Coronary artery (tissue), 2 donors: ENCODE results near the gene STK32C.
"Not testable (repeated sequence)": the region's sequence is repeated elsewhere in the genome, so short reads cannot be mapped to it uniquely, and the experiment has no call there.

Source experiments
- DNase-seq: peaks from one replicate; pipeline ENCODE4 v3.0.0-alpha.2; 2017; ENCODE audit warnings: low spot score
- H3K27ac ChIP-seq, 2 donors: fragments of 200-600 bp; sonication (generic); one replicate each; pipeline ENCODE4 v1.5.1; 2016 to 2019
- H3K4me3 ChIP-seq: fragments of 200-600 bp; sonication (generic); 2 replicates; pipeline ENCODE4 v1.5.1; 2016; ENCODE audit warnings: mild to moderate bottlenecking, moderate library complexity
- CTCF ChIP-seq: fragments of 200-600 bp; sonication (generic); IDR thresholded peaks from one replicate; pipeline ENCODE4 v1.5.1; 2019; ENCODE audit warnings: antibody characterized with exemption

Gene STK32C

GRCh38 chr10:132164761-132165278 lies 142.9 kb downstream of the STK32C start:
- no peak for DNase-seq
- Histone ChIP-seq H3K27ac (no peak overlapping the region), H3K4me3 (no peak overlapping the region)
- no peak for TF ChIP-seq CTCF

- H3K27ac ChIP-seq = no peak overlapping the region
- no peak for DNase-seq
- H3K4me3 ChIP-seq = no peak overlapping the region
- no peak for TF ChIP-seq CTCF
Observed at GRCh38 chr10:132163826-132164515, 143.8 kb downstream of the STK32C start.

DNA sequence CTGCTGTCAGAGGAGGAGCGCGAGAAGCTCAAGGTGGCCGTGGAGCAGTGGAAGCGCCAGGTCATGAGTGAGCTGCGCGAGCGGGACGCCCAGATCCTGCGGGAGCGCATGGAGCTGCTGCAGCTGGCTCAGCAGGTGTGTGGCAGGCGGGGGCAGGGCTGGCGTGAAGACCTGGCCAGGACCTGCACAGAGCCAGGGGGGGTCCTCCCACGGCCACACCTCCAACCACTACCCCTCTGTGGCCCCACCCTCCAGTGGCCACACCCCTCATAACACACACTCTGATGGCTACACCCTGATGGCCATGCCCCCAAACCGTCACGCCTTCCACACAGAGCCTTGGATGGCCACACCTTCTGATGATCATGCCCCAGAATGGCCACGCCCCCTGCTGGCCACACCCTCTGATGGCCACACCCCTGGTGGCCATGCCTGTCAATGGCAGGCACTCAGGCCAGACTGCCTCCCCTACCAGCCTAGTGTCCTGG lies 144.4 kb downstream of the STK32C start:
- Histone ChIP-seq H3K27ac (no peak overlapping the region), H3K4me3 (no peak overlapping the region)
- DNase-seq = no peak
- TF ChIP-seq CTCF = no peak

DNA sequence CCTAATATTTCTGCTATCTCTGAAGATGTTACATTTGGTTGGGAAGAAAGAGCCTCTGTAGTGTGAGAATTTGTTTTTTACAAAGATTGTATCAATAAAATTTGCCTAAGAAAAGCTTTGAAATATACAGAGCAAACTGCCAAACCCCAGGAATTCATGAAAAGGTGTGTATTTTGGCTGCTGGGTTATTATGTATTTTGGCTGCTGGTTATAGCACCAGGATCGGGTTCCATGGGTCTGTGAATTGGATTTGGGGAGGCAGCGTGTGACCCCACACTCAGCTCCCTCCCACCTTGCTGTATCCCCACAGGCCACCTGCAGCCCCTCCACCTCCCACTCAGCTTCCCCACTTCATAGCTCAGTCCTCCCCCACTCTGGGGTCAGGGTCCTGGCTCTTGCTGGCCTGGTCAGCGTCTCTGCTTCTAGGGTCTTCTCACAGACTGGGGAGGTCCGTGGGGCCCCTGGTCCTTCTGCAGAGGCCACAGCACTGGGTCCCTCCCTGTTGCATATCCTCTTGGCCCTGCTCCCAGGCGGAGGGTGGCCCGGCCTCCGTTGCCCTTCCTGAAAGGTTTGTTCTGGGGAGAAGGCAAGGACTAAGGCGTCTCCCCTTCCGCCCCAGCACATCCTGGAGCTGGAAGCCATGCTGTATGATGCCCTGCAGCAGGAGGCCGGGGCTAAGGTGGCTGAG lies 145.0 kb downstream of the STK32C start:
- H3K4me3 ChIP-seq = no peak overlapping the region
- H3K27ac ChIP-seq = no peak overlapping the region
- DNase-seq = no peak
- no peak for TF ChIP-seq CTCF

GRCh38 chr10:132162021-132162531 lies 145.7 kb downstream of the STK32C start:
- Histone ChIP-seq H3K4me3 (no peak overlapping the region), H3K27ac (no peak overlapping the region)
- TF ChIP-seq CTCF = no peak
- no peak for DNase-seq

GRCh38 chr10:132160834-132161622 lies 146.7 kb downstream of the STK32C start:
- not testable (repeated sequence) for H3K4me3 ChIP-seq, H3K27ac ChIP-seq, DNase-seq

- not testable (repeated sequence) for H3K27ac ChIP-seq, H3K4me3 ChIP-seq, DNase-seq
Observed at GRCh38 chr10:132160231-132160630, 147.5 kb downstream of the STK32C start.

DNA sequence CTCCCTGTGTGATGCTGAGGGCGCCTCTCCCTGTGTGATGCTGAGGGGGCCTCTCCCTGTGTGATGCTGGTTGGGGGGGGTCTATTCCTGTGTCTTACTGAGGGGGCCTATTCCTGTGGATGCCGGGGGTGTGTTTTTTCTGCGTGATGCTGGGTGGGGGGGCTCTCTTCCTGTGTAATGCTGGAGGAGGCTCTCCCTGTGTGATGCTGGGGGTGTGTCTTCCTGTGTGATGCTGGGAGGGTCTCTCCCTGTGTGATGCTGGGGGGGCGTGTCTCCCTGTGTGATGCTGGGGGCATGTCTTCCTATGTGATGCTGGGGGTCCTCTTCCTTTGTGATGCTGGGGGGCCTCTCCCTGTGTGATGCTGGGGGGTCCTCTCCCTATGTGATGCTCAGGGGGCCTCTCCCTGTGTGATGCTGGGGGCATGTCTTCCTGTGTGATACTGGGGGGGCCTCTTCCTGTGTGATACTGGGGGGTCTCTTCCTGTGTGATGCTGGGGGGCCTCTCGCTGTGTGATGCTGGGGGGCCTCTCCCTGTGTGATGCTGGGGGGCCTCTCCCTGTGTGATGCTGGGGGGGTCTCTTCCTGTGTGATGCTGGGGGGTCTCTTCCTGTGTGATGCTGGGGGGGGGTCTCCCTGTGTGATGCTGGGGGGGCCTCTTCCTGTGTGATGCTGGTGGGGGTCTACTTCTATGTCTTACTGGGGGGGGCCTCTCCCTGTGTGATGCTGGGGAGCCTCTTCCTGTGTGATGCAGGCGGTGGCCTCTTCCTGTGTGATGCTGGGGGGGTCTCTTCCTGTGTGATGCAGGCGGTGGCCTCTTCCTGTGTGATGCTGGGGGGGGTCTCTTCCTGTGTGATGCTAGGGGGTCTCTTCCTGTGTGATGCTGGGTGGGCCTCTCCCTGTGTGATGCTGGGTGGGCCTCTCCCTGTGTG lies 148.2 kb downstream of the STK32C start:
- not testable (repeated sequence) for DNase-seq, H3K27ac ChIP-seq, H3K4me3 ChIP-seq
